Measurements from ENCODE around the gene SNAI1.

- no peak for TF ChIP-seq EZH2 (IDR thresholded peaks at IDR 0.05; ENCODE audit: low read length, missing control alignments)
- TF ChIP-seq, protein P1, sequence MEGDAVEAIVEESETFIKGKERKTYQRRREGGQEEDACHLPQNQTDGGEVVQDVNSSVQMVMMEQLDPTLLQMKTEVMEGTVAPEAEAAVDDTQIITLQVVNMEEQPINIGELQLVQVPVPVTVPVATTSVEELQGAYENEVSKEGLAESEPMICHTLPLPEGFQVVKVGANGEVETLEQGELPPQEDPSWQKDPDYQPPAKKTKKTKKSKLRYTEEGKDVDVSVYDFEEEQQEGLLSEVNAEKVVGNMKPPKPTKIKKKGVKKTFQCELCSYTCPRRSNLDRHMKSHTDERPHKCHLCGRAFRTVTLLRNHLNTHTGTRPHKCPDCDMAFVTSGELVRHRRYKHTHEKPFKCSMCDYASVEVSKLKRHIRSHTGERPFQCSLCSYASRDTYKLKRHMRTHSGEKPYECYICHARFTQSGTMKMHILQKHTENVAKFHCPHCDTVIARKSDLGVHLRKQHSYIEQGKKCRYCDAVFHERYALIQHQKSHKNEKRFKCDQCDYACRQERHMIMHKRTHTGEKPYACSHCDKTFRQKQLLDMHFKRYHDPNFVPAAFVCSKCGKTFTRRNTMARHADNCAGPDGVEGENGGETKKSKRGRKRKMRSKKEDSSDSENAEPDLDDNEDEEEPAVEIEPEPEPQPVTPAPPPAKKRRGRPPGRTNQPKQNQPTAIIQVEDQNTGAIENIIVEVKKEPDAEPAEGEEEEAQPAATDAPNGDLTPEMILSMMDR (conservative IDR thresholded peaks at IDR 0.05 in 1 of 2, IDR thresholded peaks at IDR 0.05 in 1 of 2; ENCODE audit: low read depth in 1 of 2, low read length in 2 of 2), result no peak
These were observed 21.4 kb upstream of the SNAI1 start for GRCh38 chr20:49961413-49961812.
